Lower leg skin (tissue), 3 donors: ENCODE data around the gene NDUFAF2.

ENCODE experiments used
- POLR2A ChIP-seq, 2 donors: fragments of 450-650 bp; IDR thresholded peaks; one replicate each; pipeline ENCODE4 v1.6.1; 2016 to 2017; ENCODE audit warnings: antibody characterized with exemption in 2 of 2, mild to moderate bottlenecking in 1 of 2, moderate library complexity in 1 of 2
- TF ChIP-seq, protein P1 (sequence below), 3 donors: fragments of 450-650 bp; IDR thresholded peaks; one replicate each; pipeline ENCODE4 v1.5.1; 2016; ENCODE audit warnings: antibody characterized with exemption in 3 of 3, mild to moderate bottlenecking in 3 of 3, moderate library complexity in 2 of 3

DNA sequence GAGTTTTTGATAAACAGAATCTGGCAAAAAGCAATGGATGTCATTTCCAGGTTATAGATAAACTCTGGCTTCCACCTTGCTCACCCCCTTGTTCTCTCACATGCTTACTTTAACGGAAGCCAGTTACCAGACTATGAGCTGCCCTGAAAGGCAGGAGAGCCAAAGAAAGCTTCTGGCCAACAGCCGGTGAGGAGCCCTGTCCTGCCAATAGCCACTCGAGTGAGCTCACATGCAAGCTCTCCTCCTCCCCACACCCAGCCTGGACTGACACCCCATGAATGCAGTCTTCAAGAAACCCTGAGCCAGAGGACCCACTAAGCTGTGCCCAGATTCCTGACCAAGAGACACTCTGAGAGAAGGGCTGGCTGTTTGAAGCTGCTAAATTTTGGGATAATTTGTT lies 231.6 kb downstream of the NDUFAF2 start:
- no peak for TF ChIP-seq POLR2A (IDR thresholded peaks at IDR 0.05)
- TF ChIP-seq, protein P1, sequence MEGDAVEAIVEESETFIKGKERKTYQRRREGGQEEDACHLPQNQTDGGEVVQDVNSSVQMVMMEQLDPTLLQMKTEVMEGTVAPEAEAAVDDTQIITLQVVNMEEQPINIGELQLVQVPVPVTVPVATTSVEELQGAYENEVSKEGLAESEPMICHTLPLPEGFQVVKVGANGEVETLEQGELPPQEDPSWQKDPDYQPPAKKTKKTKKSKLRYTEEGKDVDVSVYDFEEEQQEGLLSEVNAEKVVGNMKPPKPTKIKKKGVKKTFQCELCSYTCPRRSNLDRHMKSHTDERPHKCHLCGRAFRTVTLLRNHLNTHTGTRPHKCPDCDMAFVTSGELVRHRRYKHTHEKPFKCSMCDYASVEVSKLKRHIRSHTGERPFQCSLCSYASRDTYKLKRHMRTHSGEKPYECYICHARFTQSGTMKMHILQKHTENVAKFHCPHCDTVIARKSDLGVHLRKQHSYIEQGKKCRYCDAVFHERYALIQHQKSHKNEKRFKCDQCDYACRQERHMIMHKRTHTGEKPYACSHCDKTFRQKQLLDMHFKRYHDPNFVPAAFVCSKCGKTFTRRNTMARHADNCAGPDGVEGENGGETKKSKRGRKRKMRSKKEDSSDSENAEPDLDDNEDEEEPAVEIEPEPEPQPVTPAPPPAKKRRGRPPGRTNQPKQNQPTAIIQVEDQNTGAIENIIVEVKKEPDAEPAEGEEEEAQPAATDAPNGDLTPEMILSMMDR (IDR thresholded peaks at IDR 0.05), result no peak
